ENCODE results near the gene LCMT1. TPM values are rescaled to one million over a fixed set of nuclear protein-coding genes. Genes with fewer than 3 reads are reported as not detected.

The LCMT1 gene
- total and polyA plus RNA-seq, 2 of the 13 experiments (the other 11 are each of a cell fraction or from before 2014, with no cell fraction given) = 41.2 to 48.7 TPM

GRCh38 chr16:25066747-25067631, 44.6 kb upstream of the LCMT1 start (continued):
- TF ChIP-seq ZIK1 (CRISPR knock-in tag; IDR thresholded peaks at IDR 0.05; ENCODE audit: borderline replicate concordance, low read depth) (0 out of 2 replicates have a peak, but pooled peaks have one; percentile 30), ZNF263 (CRISPR knock-in tag; IDR thresholded peaks at IDR 0.05) (0 out of 2 replicates have a peak, but pooled peaks have one; percentile 39), ATF1 (CRISPR knock-in tag; IDR thresholded peaks at IDR 0.05) (no peak), ZNF781 (CRISPR knock-in tag; IDR thresholded peaks at IDR 0.05; ENCODE audit: borderline replicate concordance, not compliant biosample characterization) (no peak), ZUFSP (CRISPR knock-in tag; IDR thresholded peaks at IDR 0.05; ENCODE audit: borderline replicate concordance) (no peak), GPBP1L1 (CRISPR knock-in tag; IDR thresholded peaks at IDR 0.05) (no peak), ZFX (CRISPR knock-in tag; IDR thresholded peaks at IDR 0.05; ENCODE audit: low read depth) (peak; percentile 88), ZNF766 (CRISPR knock-in tag; IDR thresholded peaks at IDR 0.05; ENCODE audit: borderline replicate concordance) (0 out of 2 replicates have a peak, but pooled peaks have one; percentile 25), ZNF710 (CRISPR knock-in tag; IDR thresholded peaks at IDR 0.05; ENCODE audit: borderline replicate concordance) (no peak), ZNF362 (CRISPR knock-in tag; IDR thresholded peaks at IDR 0.05; ENCODE audit: borderline replicate concordance) (no peak), POGZ (CRISPR knock-in tag; IDR thresholded peaks at IDR 0.05) (peak; percentile 66; the same call in 1 of the 2 replicates), ZNF639 (CRISPR knock-in tag; conservative IDR thresholded peaks at IDR 0.05) (no peak; the same call in 1 of the 2 replicates), ZGPAT (CRISPR knock-in tag; IDR thresholded peaks at IDR 0.05) (peak; percentile 71; the same call in 1 of the 2 replicates)
